ENCODE measurements around the gene USP54. TPM values are rescaled to one million over a fixed set of nuclear protein-coding genes. Genes with fewer than 3 reads are reported as not detected.

The USP54 gene
- polyA plus RNA-seq, 1 of the 3 experiments (the other 2 are of a cell fraction), result 6.5 TPM

DNA sequence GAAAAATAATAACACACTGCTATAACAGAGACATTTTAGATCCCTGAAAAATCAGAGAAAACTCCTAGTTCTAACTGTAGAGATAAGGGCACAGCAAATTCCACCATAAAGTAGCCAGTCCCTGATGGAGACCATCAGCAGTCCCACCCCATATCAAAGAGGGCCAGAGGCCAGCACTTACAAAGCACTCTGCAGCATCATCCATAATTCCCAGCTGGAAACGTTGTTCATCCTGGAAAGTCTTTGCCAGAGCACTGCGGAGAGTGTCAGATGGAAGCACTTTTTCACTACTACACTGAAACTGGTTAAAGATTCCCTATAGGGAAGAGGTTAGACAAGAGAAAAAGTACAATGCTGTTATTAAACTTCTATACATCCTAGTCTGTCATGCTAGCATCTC lies 45.8 kb downstream of the USP54 start:
- H4K20me1 ChIP-seq (ENCODE audit: insufficient read depth), result no peaks in the 10 kb centered on the region
- H3K27me3 ChIP-seq (ENCODE audit: insufficient read depth), result no peaks in the 10 kb centered on the region
- TF ChIP-seq, protein P1, sequence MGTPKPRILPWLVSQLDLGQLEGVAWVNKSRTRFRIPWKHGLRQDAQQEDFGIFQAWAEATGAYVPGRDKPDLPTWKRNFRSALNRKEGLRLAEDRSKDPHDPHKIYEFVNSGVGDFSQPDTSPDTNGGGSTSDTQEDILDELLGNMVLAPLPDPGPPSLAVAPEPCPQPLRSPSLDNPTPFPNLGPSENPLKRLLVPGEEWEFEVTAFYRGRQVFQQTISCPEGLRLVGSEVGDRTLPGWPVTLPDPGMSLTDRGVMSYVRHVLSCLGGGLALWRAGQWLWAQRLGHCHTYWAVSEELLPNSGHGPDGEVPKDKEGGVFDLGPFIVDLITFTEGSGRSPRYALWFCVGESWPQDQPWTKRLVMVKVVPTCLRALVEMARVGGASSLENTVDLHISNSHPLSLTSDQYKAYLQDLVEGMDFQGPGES (IDR thresholded peaks at IDR 0.05; ENCODE audit: low read depth, low read length), result no peak
- TF ChIP-seq SIN3A (IDR thresholded peaks at IDR 0.05; ENCODE audit: borderline replicate concordance, low read depth, low read length) (no peak), FOXJ3 (CRISPR knock-in tag; IDR thresholded peaks at IDR 0.05) (no peak), FOXM1 (IDR thresholded peaks at IDR 0.05; ENCODE audit: low read depth) (no peak), EZH2phosphoT487 (IDR thresholded peaks at IDR 0.05; ENCODE audit: borderline replicate concordance, low read depth) (no peak), RXRA (IDR thresholded peaks at IDR 0.05; ENCODE audit: borderline replicate concordance, low read depth) (no peak), REST (IDR thresholded peaks at IDR 0.05; ENCODE audit: low read depth, low read length) (no peak), MEF2A (IDR thresholded peaks at IDR 0.05; ENCODE audit: borderline replicate concordance, low read depth) (no peak), YY1 (IDR thresholded peaks at IDR 0.05; ENCODE audit: low read depth) (no peak), TCF12 (IDR thresholded peaks at IDR 0.05) (no peak), ZBTB33 (IDR thresholded peaks at IDR 0.05; ENCODE audit: borderline replicate concordance, low read depth) (no peak)
- TF ChIP-seq, protein P2, sequence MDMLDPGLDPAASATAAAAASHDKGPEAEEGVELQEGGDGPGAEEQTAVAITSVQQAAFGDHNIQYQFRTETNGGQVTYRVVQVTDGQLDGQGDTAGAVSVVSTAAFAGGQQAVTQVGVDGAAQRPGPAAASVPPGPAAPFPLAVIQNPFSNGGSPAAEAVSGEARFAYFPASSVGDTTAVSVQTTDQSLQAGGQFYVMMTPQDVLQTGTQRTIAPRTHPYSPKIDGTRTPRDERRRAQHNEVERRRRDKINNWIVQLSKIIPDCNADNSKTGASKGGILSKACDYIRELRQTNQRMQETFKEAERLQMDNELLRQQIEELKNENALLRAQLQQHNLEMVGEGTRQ (IDR thresholded peaks at IDR 0.05; ENCODE audit: borderline replicate concordance, low read depth, low read length), result no peak
- no peaks in the 10 kb centered on the region for H3K9me2 ChIP-seq
- no peaks in the 10 kb centered on the region for H3K9me3 ChIP-seq
- H3F3A ChIP-seq (replicated peaks; ENCODE audit: insufficient read depth), result no peaks in the 10 kb centered on the region
- no peaks in the 10 kb centered on the region for H3K79me2 ChIP-seq (ENCODE audit: insufficient read depth)
- no peak for DNase-seq
- H3K4me1 ChIP-seq (ENCODE audit: control insufficient read depth in 1 of 2, insufficient read depth in 2 of 2, low read depth in 1 of 2, low read length in 1 of 2), result no peaks in the 10 kb centered on the region
- ChIA-PET CTCF (interaction anchor here (9.3 kb wide), 1 partner anchor 16 kb away, joined by 46 read pairs; no protein-coding TSS in a partner anchor), POLR2A (no interaction called here)
- no peaks in the 10 kb centered on the region for H3K36me3 ChIP-seq (replicated peaks in 1 of 2; ENCODE audit: control insufficient read depth in 1 of 2, insufficient read depth in 2 of 2, low read length in 1 of 2)
- no peak overlapping the region for H3K27ac ChIP-seq (ENCODE audit: low read depth in 2 of 2, low read length in 1 of 2)
- H2AFZ ChIP-seq (ENCODE audit: low read depth), result no peak overlapping the region
- no peak overlapping the region for H3K9ac ChIP-seq
- no peak overlapping the region for H3K4me2 ChIP-seq
- WGBS (ENCODE audit: low lambda C conversion rate), result 75% methylated on average over 2 of the region's 2 CpGs
- H3K4me3 ChIP-seq (ENCODE audit: low read depth in 2 of 2, low read length in 1 of 2), result no peak overlapping the region
